HG03457 (cell line): ENCODE data around the gene TMCC3.
"Not testable (repeated sequence)": the region's sequence is repeated elsewhere in the genome, so short reads cannot be mapped to it uniquely, and the experiment has no call there.

ENCODE experiments used
- ATAC-seq: cut with Tn5 transposase; IDR thresholded peaks from one replicate; pipeline ENCODE4 v1.9.1; 2021; ENCODE audit warnings: moderate number of reproducible peaks; ENCODE audit not compliant: unreplicated experiment

TMCC3 gene, protein sequence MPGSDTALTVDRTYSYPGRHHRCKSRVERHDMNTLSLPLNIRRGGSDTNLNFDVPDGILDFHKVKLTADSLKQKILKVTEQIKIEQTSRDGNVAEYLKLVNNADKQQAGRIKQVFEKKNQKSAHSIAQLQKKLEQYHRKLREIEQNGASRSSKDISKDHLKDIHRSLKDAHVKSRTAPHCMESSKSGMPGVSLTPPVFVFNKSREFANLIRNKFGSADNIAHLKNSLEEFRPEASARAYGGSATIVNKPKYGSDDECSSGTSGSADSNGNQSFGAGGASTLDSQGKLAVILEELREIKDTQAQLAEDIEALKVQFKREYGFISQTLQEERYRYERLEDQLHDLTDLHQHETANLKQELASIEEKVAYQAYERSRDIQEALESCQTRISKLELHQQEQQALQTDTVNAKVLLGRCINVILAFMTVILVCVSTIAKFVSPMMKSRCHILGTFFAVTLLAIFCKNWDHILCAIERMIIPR

DNA sequence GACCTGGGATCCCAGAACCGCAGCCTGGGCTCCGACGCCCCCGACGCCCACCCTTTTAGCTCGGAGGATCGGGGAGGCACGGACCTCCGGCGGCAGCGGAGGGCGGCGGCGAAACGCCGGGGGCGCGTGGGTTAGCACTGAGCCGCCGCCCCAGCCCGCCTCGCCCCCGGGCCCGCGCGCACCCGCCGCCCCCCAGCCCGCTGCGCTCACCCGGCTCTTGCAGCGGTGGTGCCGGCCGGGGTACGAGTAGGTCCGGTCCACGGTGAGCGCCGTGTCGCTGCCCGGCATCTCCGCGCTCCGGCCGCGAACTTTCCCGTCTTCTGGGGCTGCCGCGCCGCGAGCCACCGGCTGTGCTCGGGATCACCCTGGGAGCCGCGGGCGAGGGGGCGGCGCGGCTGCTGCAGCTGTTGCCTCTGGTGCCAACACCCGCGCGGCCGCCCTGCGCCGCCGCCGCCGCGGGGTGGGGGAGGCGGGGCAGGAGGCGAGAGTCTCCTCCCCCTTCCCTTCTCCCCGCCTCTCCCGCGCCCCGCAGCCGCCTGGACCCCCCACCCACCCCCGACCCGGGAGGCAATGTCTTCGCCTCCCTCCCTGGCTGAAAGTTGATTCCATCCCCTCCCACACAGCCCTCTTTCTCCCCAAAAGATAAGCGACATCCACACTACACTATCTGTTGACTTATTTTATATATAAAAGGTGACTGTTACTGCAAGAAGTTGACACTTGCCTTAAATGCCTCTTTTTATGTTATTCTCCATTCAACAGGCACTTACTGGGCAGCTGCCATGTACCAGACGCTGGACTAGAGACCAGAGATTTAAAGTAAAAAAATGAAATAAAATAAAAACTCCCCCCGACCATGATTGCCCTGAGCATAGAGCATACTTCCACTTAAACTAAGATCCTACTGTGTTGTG lies at the start of gene TMCC3:
Gene TMCC3 (minus strand): TSS at position 415 of the 914 bp plus-strand sequence. CDS start 127 bp downstream, at position 288.
- no peak for ATAC-seq

DNA sequence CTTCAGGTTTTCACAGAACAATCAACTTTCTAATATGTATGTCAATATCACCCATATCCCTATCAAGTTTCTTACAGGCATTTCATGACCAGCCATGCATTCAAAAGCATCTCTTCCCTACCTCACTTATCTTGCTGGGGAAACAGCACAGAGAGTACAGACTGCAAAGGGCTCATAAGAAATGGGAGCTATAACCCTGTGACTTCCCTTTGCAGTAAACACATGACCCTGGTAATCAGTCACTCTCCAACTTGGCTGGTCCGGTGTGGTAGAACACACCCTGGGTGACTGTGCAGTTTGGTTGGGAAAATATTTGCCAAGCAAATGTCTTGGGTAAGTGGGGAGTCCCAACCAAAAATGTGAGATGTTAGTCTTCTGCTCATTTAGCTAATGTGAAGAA lies 49.4 kb upstream of the TMCC3 start:
- ATAC-seq = no peak

DNA sequence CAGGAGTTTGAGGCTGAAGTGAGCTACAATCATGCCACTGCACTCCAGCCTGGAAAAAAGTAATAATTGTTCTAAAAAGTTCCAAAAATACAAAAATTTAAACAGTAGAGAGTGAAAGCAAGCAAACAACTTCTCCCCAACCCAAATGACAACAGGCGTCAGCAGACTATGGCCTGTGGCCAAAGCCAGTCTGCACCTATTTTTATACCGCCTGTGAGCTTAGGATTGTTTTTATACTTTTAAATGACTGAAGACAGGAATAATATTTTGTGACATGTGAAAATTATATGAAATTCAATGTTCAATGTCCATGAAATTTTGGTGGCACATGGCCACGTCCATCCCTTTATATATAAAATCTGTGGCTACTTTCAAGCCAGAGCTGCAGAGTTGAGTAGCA lies 48.2 kb upstream of the TMCC3 start:
- ATAC-seq = no peak

DNA sequence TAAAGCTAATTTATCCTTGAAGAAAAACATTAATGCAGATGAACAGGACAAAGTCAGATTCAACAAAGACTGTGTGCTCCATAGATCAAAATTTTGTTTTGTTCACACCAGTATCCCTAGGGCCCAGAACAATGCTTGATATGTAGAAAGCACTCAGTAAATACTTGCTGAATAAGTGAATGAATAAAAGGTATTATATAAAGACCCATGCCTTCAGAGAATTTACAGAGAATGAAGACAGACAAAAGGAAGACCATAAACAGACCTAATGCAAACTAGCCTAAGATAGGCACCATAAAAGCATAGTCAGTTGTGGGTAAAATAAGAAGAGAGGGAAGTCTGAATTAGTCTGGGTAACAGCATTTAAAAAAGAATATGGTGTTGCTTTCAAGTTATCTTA lies 47.3 kb upstream of the TMCC3 start:
- ATAC-seq = no peak

DNA sequence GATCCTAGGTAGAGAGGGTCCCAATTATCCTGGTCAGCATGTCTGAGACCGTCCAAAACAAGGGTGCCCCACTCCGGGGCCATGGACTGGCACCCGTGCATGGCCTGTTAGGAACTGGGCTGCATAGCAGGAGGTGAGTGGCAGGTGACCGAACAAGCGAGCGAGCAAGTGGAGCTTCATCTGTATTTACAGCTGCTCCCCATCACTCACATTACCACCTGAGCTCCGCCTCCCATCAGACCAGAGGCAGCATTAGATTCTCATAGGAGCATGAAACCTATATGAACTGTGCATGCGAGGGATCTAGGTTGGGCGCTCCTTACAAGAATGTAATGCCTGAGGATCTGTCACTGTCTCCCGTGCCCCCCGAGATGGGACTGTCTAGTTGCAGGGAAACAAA lies 44.4 kb upstream of the TMCC3 start:
- ATAC-seq = no peak

DNA sequence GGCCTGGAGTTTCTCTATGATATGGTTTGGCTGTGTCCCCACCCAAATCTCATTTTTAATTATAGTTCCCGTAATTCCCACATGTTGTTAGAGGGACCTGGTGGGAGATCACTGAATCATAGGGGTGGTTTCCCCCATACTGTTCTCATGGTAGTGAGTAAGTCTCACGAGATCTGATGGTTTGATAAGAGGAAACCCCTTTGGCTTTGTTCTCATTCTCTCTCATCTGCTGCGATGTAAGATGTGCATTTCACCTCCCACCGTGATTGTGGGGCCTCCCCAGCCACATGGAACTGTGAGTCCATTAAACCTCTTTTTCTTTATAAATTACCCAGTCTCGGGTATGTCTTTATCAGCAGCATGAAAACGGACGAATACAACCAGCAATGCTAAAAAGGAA lies 42.5 kb upstream of the TMCC3 start:
- not testable (repeated sequence) for ATAC-seq

DNA sequence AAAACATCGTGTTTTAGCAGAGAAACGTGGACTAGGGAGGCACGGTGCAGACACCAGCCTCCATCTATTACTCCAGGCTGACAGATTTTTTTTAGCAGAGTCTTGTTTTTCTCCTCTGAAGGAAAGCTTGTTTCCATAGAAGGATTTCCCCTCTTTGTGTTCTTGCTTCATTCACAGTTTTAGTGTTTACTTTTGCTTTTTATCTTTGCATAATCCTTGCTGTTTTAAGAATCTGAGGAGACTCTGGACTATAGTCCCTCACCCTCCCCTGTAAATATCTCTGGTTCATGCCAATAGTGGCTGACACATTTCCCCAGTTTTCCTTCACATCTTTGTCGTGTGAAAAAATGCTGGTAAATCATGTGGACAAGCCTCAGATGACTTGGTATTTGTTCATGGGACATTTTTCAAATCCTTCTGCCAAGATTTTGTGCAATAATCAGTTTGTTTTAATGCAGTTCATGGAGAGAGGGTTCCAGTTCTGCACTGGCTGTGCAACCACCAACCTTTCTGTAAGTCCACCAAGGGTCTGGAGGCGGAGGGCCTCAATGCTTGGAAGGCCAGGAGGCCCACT lies 39.9 kb upstream of the TMCC3 start:
- no peak for ATAC-seq

DNA sequence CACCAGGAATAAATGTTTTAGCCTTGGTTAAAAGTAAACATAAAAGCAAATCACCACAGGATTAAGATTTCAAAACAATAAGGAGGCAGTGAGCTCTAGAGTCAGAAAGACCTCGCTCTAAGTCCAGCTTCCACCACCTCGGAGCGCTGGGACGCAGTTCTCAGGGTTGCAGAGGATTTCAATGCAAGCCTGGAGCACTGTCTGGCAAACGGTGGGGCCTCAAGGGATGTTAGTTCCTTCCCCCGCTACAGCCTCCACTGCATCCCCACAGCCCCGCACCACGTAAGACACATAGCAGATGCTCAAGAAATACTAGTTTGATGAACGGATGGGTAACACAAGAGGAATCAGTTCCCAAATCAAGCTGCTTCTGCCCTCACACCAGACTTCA lies 39.3 kb upstream of the TMCC3 start:
- ATAC-seq = no peak

DNA sequence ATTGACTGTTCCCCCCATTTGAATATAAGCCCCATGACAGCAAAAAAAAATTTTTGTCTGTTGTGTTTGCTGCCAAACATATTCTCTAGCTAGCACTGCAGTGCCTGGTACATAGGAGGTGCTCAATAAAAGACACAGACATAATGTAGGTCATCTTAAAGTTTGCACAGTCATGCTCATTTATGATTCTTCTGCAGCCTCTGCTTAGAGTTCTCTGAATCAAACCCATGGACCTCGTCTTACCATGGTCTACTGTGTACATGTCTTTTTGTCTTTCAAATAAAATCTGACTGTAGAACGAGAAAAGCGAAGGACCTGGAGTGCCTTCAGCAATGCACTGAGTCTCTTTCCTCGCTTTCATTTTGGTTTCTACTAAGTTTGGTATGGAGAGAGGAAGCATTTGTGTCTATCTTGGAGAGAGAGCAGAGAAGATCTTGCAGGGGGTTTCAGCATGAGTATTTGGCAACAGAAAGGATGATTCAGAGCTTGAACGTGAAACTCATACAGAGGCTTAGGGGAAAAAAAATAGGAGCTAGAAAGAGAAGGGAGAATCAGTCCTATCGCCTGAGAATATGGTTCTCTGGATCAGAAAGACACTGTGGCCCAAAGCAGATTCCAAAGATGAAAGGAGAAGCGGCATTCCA lies 38.8 kb upstream of the TMCC3 start:
- ATAC-seq = no peak

DNA sequence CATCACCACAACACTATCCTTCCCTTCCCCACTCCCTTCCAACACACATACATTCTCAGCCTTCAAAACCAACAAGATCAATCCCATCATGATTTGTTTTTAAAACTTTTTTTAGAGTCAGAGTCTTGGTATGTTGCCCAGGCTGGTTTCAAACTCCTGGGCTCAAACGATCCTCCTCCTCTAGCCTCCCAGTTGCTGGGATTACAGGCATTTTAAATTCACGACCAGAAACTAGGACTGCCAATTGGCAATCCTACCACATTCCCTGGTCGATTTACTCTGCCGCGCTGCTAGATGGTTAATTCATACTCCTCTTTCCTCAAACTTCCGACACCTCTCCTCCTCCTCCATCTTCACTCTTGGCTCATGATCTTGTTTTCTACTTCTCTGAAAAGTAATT lies 37.5 kb upstream of the TMCC3 start:
- no peak for ATAC-seq

DNA sequence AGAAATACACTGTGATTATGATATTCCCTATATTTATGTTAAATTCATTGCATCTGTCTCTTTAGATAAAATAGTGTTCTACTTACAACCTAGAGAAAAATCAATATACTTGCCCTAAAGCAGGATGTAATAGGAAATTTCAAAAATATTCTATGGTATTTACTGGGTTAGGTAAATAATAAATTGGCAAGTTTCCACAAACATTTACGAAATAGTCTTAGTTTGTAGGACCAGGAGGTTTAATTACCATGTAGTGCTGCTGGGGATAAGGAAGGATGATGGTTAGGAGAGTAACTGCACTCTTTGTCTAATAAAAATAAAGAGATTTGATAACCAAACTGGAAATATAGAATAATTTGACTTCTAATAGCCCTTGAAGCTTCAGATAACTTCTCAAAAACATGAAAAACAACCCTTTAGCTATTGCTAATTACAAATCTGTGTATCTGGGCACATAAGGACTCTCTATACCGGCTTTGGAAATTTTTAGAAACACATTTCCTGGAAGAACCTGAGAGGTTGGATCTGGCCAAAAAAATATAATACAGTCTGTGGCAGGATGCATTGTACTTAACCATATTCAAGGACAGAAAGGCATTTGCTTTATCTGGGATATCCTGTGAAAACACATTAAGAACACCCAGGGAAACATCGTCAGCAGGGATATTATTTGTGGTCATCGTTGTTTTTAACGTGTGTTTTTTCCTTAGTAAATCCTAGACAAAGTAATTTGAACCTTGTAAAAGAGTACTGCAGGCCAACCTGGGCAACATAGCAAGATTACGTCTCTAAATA lies 36.7 kb upstream of the TMCC3 start:
- no peak for ATAC-seq

DNA sequence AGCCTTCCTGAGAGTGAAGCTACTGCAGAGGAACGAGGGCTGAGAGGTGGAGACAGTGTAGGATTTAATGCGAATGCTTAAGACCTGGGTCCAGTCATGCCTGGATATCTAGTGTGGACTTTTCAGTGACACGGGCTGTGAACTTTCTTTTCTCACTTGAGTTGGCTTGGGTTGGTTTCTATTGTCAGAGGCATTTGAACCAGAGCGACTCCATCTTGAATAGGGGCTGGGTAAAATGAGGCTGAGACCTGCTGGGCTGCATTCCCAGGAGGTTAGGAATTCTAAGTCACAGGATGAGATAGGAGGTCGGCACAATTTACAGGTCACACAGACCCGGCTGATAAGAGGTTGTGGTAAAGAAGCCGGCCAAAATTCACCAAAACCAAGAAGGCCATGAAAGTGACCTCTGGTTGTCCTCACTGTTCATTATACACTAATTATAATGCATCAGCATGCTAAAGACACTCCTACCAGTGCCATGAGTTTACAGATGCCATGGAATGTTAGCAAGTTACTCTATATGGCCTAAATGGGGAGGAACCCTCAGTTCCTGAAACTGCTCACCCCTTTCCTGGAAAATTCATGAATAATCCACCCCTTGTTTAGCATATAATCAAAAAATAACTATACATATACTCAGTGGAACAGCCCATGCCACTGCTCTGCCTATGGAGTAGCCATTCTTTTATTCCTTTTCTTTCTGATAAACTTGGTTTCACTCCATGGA lies 34.2 kb upstream of the TMCC3 start:
- no peak for ATAC-seq

DNA sequence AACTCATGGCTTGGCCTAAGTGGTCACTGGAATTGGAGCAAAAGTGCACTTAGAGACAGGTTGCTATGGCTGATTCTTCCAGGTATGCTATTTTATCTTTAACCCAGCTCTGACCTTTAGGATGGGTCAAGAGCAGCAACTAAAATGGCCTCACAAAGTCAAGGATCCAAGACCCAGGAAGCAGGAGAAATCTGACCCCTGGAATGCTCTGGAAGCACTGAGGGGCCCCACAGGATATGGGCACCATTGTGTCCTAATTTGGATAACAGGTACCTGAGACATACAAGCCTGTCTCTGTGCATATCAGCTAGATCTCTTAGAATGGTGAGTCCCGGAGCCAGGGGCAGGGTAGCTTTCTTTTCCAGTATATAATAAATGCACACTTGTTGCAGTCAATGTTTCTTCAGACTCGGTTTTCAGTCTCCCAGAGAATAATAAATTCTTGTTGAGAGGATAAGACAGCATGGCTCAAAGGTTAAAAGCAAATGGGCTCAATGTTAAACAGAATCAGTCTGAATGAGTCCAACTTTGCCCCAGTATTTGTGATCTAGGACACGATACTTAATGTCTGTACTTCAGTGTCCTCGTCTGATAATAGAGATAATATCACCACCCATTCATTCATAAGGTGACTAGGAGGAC lies 29.3 kb upstream of the TMCC3 start:
- no peak for ATAC-seq

DNA sequence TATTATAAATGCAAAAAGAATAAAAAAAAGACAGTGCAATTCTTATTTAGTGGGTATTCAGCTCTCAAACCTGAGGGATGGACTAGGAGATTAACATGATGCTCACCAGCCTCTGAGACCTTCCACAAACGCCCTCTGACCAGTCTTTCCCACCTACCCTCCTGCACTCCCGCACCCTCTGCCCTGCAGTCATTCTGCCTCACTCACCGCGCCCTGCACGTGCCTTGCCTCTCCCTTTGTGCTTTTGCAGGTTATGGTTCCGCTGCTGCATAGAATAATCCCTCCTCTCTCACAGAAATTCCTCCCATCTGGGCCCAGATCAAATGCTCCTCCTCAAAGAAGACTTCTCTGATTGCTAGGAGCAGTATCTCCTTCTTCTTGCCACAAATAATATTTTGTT lies 28.5 kb upstream of the TMCC3 start:
- ATAC-seq = no peak

DNA sequence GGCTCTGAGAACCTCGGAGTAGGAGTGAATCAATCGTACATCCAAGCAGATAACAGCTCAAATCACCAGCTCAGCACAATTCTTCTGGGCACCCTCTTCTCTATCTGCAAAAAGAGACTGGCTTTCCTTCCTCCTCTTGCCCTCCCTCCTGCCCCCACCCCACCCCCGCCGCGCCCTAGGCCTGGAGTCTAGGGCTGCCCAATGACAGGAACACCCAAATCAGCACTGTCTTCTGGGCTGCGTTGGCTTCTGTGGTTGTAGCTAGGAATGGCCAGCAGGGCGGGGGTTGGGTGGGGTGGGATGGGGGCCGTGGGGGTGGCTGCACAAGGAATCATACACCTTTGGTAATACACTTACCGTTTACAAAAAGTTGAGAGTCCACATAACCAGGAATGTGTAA lies 28.0 kb upstream of the TMCC3 start:
- no peak for ATAC-seq

DNA sequence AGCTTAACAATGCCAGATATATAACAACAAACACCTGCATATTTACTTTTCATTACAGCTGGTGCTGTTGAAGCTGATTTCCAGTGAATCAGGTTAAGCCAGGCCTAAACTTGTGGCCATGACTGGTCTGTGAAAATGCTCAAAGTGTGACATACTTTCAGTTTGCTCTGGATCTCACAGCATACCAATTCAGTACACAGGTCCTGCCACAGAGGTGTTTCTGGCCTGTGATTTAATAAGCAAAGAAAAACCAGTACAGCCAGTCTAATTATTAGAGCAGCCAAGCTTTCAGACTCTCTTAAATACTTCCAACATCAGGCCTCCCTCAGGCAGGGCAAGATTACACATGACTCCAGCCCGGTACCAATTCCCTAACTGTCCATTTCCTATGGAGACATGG lies 27.4 kb upstream of the TMCC3 start:
- no peak for ATAC-seq

DNA sequence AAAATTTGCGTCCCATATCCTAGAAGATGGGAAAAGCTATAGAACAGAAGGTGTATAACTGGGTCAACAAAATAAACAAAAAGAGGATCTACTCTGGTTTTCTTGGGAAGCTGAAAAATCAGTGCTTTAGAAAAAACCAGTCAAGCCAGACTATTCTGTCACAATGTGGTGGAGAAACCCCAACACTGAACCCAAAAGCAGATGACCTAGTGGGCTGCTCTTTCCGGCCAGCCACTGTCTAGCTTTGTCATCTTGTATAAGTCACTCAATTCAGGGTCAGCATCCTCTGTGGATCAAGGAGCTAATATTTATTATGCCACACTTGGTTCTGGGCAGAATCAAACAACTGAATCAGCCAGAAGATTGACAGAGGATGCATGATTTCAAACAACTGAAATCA lies 26.6 kb upstream of the TMCC3 start:
- ATAC-seq = no peak

DNA sequence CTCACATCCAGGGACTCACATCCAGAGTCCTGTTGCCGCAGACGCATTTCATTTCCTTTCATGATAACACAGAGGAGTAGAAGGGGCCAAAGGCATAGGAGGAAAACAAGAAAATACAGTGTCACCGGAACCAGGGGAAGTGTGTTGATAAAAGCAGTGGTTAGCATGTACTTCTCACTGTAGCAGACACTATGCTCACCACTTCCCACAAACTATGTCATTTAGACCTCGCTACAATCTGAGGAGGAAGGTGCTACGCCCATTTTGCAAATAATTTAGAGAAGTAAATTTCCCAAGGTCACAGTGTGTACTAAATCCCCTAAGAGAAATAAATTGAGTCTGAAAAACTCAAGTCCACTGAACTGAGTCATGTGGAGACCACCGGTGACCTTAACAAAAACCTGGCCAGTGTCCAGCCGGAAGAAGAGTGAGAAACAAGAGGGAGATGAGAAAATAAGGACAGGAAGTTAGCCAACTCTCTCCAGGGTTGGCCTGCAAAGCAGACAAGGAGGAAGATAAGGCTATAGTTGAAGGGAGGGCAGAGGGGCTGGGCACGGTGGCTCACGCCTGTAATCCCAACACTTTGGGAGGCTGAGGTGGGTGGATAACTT lies 25.8 kb upstream of the TMCC3 start:
- ATAC-seq = peak; percentile 59

DNA sequence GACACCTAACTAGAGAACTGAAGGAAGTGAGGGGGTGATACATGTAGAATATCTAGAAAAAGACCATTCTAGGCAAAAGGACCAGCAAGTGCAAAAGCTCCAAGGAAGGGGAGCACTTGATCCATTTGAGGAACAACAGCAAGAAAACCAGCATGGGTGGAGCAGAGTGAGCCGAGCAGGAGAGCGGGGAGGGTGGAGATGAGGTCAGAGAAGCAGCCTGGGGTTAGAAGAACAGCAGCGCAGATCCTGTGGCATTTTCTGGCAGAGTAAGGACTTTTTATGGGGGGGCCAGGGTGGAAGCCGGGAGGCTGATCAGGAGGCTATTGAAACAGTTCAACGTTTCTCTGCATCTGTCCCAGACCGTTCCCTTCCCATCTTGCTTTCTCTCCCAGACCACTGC lies 24.5 kb upstream of the TMCC3 start:
- no peak for ATAC-seq
